ENCODE data around the gene CDKN2B.

The CDKN2B gene

DNA sequence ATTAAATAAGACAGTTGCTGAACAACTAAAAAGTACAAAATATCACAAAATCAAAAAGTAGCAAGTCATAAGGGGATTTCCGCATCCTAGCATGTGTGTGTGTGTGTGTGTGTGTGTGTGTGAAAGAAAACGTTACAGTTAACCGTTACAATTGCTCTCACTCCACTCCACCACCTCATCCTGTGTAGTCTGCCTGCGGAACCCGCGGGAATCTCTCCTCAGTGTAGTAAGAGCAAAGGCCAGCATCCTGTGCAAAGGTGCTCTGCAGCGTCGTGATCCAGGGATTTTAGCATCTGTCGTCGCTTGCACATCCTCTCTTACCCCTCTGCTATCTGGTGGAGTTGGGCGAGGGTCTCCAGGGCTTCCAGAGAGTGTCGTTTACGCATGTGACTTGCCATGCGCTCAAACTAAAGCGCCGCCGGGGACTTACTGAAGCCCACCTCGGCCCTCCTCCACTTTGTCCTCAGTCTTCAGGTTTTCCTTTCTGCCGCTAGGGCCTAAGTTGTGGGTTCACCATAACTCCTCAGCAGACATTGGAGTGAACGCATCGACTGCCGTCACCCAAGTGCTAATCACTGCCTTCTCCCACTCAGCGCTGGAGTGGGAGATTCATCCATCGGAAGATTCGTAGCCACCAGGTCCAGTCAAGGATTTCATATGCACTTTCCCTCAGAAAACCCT lies 3.9 kb downstream of the CDKN2B start:
- Histone ChIP-seq H3K27ac (ENCODE audit: insufficient read depth in 1 of 2, low read depth in 1 of 2, low read length in 2 of 2, poor library complexity in 1 of 2, severe bottlenecking in 2 of 2) (no peak overlapping the region), H3K4me1 (ENCODE audit: control extremely low read depth in 1 of 4, control insufficient read depth in 4 of 4, insufficient read depth in 4 of 4, low read length in 3 of 4) (peaks cover 0 to 21% (median 14%) of the 10 kb centered on the region in 4 experiments), H3K4me3 (ENCODE audit: control insufficient read depth in 1 of 7, extremely low read depth in 1 of 7, insufficient read depth in 4 of 7, low read depth in 2 of 7, low read length in 6 of 7) (no peak overlapping the region), H3K27me3 (replicated peaks in 2 of 5; ENCODE audit: control insufficient read depth in 4 of 5, insufficient read depth in 5 of 5, low read length in 4 of 5) (peaks cover 21 to 96% (median 61%) of the 10 kb centered on the region in 5 experiments), H3K36me3 (ENCODE audit: control insufficient read depth in 4 of 4, insufficient read depth in 4 of 4, low read length in 3 of 4) (no peaks in the 10 kb centered on the region), H3K9me3 (ENCODE audit: control extremely low read depth in 1 of 5, control insufficient read depth in 4 of 5, insufficient read depth in 2 of 5, low read depth in 1 of 5, low read length in 4 of 5) (no peaks in the 10 kb centered on the region)
- CTCF ChIA-PET, result interaction anchor here (0.7 kb wide), 1 partner anchor 189 kb away, joined by 3 read pairs; no protein-coding TSS in a partner anchor
- 1% methylated on average over 20 of the region's 25 CpGs for WGBS (ENCODE audit: insufficient coverage)
- DNase-seq, result peak in 2 of 3 donors; percentile 66 to 69
- POLR2A ChIA-PET, result no interaction called here

DNA sequence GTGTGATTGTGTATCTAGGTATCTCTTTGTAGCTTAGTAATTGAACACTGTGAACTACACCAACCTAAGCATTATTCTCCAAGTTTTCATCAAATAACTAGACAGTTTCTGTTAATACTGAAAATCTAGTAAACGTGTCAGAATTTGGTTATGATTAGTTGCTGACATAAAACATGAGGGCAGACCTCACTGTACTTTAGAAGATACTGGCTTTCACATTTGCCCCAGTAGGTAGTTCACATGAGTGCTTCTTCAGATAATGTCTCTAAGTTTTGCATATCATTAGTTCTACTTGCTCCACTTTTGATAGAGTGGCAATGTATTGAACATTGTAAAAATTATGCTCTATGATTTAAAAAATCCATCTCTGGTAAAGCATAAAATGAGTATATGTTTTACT lies 7.1 kb downstream of the CDKN2B start:
- H3K4me1 ChIP-seq (ENCODE audit: control extremely low read depth in 1 of 4, control insufficient read depth in 4 of 4, insufficient read depth in 4 of 4, low read length in 3 of 4), result peaks cover 0 to 11% (median 3%) of the 10 kb centered on the region in 4 experiments
- H3K4me3 ChIP-seq (ENCODE audit: control insufficient read depth in 1 of 7, extremely low read depth in 1 of 7, insufficient read depth in 4 of 7, low read depth in 2 of 7, low read length in 6 of 7), result no peak overlapping the region
- no peak for DNase-seq
- H3K27me3 ChIP-seq (replicated peaks in 2 of 5; ENCODE audit: control insufficient read depth in 4 of 5, insufficient read depth in 5 of 5, low read length in 4 of 5), result peaks cover 21 to 95% (median 63%) of the 10 kb centered on the region in 5 experiments
- WGBS (ENCODE audit: insufficient coverage), result 20% methylated on average over 1 of the region's 1 CpG
- CTCF ChIA-PET, result interaction anchor here (1.2 kb wide), 1 partner anchor 188 kb away, joined by 3 read pairs; no protein-coding TSS in a partner anchor
- POLR2A ChIA-PET, result no interaction called here
- no peaks in the 10 kb centered on the region for H3K9me3 ChIP-seq (ENCODE audit: control extremely low read depth in 1 of 5, control insufficient read depth in 4 of 5, insufficient read depth in 2 of 5, low read depth in 1 of 5, low read length in 4 of 5)
- H3K36me3 ChIP-seq (ENCODE audit: control insufficient read depth in 4 of 4, insufficient read depth in 4 of 4, low read length in 3 of 4), result no peaks in the 10 kb centered on the region
- H3K27ac ChIP-seq (ENCODE audit: insufficient read depth in 1 of 2, low read depth in 1 of 2, low read length in 2 of 2, poor library complexity in 1 of 2, severe bottlenecking in 2 of 2), result no peak overlapping the region

DNA sequence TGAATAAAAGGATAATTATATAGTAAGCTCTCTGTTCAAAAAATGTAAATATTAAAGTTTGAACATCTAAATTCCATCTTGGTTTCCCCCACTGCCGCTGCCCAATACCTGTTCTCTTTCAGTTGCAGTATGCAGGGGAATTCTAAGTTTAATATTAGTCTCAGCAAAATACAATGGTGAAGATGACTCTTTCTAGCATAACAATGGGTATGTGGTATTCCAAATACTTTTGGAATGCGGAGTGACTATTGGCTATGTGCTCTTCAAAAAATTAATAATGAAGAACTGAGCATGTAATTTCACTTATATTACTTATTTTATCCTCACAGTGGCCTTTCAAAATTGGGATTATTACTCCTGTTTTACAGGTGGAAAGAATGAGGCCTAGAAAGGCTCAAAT lies 11.1 kb downstream of the CDKN2B start:
- ChIA-PET POLR2A (no interaction called here), CTCF (interaction anchor here (1.3 to 2.9 kb wide), 2 partner anchors 10 to 13 kb away, joined by 3 to 15 read pairs; partner anchors contain the start of gene CDKN2B)
- no CpG with 5 or more reads among the region's 2 CpGs for WGBS (ENCODE audit: insufficient coverage)

DNA sequence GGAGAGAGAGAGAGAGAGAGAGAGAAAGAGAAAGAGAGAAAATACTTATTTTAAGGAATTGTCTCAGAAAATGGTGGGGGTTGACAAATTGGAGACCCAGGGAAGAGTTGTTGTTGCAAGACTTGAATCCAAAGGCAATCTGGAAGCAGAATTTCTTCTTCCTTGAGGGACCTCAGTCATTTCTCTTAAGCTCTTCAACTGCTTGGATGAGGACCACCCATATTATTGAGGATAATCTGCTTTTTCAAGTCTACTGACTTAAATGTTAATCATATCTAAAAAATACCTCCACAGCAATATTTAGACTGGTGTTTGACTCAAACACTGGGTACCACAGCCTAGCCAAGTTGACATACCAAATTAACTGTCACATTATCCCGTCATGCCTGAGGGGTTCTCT lies 11.6 kb downstream of the CDKN2B start:
- DNase-seq, result no peak
- POLR2A ChIA-PET, result no interaction called here
- CTCF ChIA-PET, result interaction anchor here (1.3 to 2.9 kb wide), 2 partner anchors 11 to 14 kb away, joined by 3 to 15 read pairs; partner anchors contain the start of gene CDKN2B

More for the DNA sequence above, 11.1 kb downstream of the CDKN2B start:
- Histone ChIP-seq H3K36me3 (ENCODE audit: control insufficient read depth in 4 of 4, insufficient read depth in 4 of 4, low read length in 3 of 4) (no peaks in the 10 kb centered on the region), H3K9me3 (ENCODE audit: control extremely low read depth in 1 of 5, control insufficient read depth in 4 of 5, insufficient read depth in 2 of 5, low read depth in 1 of 5, low read length in 4 of 5) (no peaks in the 10 kb centered on the region), H3K4me1 (ENCODE audit: control extremely low read depth in 1 of 4, control insufficient read depth in 4 of 4, insufficient read depth in 4 of 4, low read length in 3 of 4) (peaks cover 0 to 20% (median 19%) of the 10 kb centered on the region in 4 experiments), H3K27me3 (replicated peaks in 2 of 5; ENCODE audit: control insufficient read depth in 4 of 5, insufficient read depth in 5 of 5, low read length in 4 of 5) (peaks cover 19 to 88% (median 62%) of the 10 kb centered on the region in 5 experiments), H3K27ac (ENCODE audit: insufficient read depth in 1 of 2, low read depth in 1 of 2, low read length in 2 of 2, poor library complexity in 1 of 2, severe bottlenecking in 2 of 2) (no peak overlapping the region), H3K4me3 (ENCODE audit: control insufficient read depth in 1 of 7, extremely low read depth in 1 of 7, insufficient read depth in 4 of 7, low read depth in 2 of 7, low read length in 6 of 7) (no peak overlapping the region)
- DNase-seq, result no peak

DNA sequence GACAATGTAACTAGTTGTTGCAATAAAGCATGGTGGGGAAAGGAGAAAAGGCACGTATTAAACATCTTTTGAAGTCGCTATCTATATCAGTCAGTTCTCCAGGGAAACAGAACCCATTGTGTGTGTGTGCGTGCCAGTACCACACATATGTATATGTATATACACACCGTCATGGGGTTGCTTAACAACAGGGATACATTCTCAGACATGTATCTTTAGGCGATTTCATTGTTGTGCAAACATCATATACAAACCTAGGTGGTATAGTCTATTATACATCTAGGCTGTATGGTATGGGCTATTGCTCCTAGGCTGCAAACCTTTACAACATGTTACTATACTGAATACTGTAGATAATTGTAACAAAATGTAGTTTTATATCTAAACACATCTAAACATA lies 12.2 kb downstream of the CDKN2B start:
- ChIA-PET POLR2A (no interaction called here), CTCF (interaction anchor here (1.3 to 2.9 kb wide), 2 partner anchors 11 to 14 kb away, joined by 3 to 15 read pairs; partner anchors contain the start of gene CDKN2B)
- no peak overlapping the region for H3K4me3 ChIP-seq (ENCODE audit: control insufficient read depth in 1 of 7, extremely low read depth in 1 of 7, insufficient read depth in 4 of 7, low read depth in 2 of 7, low read length in 6 of 7)
- no peak overlapping the region for H3K27ac ChIP-seq (ENCODE audit: insufficient read depth in 1 of 2, low read depth in 1 of 2, low read length in 2 of 2, poor library complexity in 1 of 2, severe bottlenecking in 2 of 2)
- no peaks in the 10 kb centered on the region for H3K36me3 ChIP-seq (ENCODE audit: control insufficient read depth in 4 of 4, insufficient read depth in 4 of 4, low read length in 3 of 4)
- H3K9me3 ChIP-seq (ENCODE audit: control extremely low read depth in 1 of 5, control insufficient read depth in 4 of 5, insufficient read depth in 2 of 5, low read depth in 1 of 5, low read length in 4 of 5), result no peaks in the 10 kb centered on the region
- no peak for DNase-seq
- peaks cover 23 to 86% (median 56%) of the 10 kb centered on the region in 5 experiments for H3K27me3 ChIP-seq (replicated peaks in 2 of 5; ENCODE audit: control insufficient read depth in 4 of 5, insufficient read depth in 5 of 5, low read length in 4 of 5)
- peaks cover 0 to 20% (median 19%) of the 10 kb centered on the region in 4 experiments for H3K4me1 ChIP-seq (ENCODE audit: control extremely low read depth in 1 of 4, control insufficient read depth in 4 of 4, insufficient read depth in 4 of 4, low read length in 3 of 4)
- no CpG with 5 or more reads among the region's 5 CpGs for WGBS (ENCODE audit: insufficient coverage)

More for the DNA sequence above, 11.6 kb downstream of the CDKN2B start:
- Histone ChIP-seq H3K27ac (ENCODE audit: insufficient read depth in 1 of 2, low read depth in 1 of 2, low read length in 2 of 2, poor library complexity in 1 of 2, severe bottlenecking in 2 of 2) (no peak overlapping the region), H3K36me3 (ENCODE audit: control insufficient read depth in 4 of 4, insufficient read depth in 4 of 4, low read length in 3 of 4) (no peaks in the 10 kb centered on the region), H3K27me3 (replicated peaks in 2 of 5; ENCODE audit: control insufficient read depth in 4 of 5, insufficient read depth in 5 of 5, low read length in 4 of 5) (peaks cover 20 to 88% (median 59%) of the 10 kb centered on the region in 5 experiments), H3K9me3 (ENCODE audit: control extremely low read depth in 1 of 5, control insufficient read depth in 4 of 5, insufficient read depth in 2 of 5, low read depth in 1 of 5, low read length in 4 of 5) (no peaks in the 10 kb centered on the region), H3K4me3 (ENCODE audit: control insufficient read depth in 1 of 7, extremely low read depth in 1 of 7, insufficient read depth in 4 of 7, low read depth in 2 of 7, low read length in 6 of 7) (no peak overlapping the region), H3K4me1 (ENCODE audit: control extremely low read depth in 1 of 4, control insufficient read depth in 4 of 4, insufficient read depth in 4 of 4, low read length in 3 of 4) (peaks cover 0 to 20% (median 19%) of the 10 kb centered on the region in 4 experiments)
- WGBS (ENCODE audit: insufficient coverage), result 80% methylated on average over 1 of the region's 1 CpG

DNA sequence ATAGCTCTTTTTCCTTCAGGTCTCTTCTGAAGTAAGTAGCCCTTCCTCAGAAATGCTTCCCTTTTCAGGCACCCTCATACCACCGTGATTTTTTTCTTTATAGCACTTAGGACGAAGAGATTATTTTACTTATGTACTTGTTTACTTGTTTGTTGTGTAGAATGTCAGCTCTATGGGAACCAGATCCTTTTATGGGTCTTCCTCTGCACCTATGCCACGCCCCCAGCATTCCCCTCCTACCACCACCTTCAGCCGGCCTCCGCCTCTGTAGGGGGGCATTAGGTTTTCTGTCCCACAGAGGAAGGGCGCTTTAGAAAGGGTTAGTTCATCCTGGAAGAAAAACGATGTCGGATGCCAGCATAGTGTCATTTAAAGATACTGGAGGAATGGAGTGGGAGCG lies 12.7 kb downstream of the CDKN2B start:
- no peaks in the 10 kb centered on the region for H3K36me3 ChIP-seq (ENCODE audit: control insufficient read depth in 4 of 4, insufficient read depth in 4 of 4, low read length in 3 of 4)
- H3K4me1 ChIP-seq (ENCODE audit: control extremely low read depth in 1 of 4, control insufficient read depth in 4 of 4, insufficient read depth in 4 of 4, low read length in 3 of 4), result peaks cover 0 to 20% (median 19%) of the 10 kb centered on the region in 4 experiments
- no peaks in the 10 kb centered on the region for H3K9me3 ChIP-seq (ENCODE audit: control extremely low read depth in 1 of 5, control insufficient read depth in 4 of 5, insufficient read depth in 2 of 5, low read depth in 1 of 5, low read length in 4 of 5)
- no peak overlapping the region for H3K4me3 ChIP-seq (ENCODE audit: control insufficient read depth in 1 of 7, extremely low read depth in 1 of 7, insufficient read depth in 4 of 7, low read depth in 2 of 7, low read length in 6 of 7)
- DNase-seq, result no peak
- H3K27me3 ChIP-seq (replicated peaks in 2 of 5; ENCODE audit: control insufficient read depth in 4 of 5, insufficient read depth in 5 of 5, low read length in 4 of 5), result peaks cover 26 to 86% (median 58%) of the 10 kb centered on the region in 5 experiments
- ChIA-PET CTCF (interaction anchor here (2.9 kb wide), 1 partner anchor 12 kb away, joined by 15 read pairs; the partner anchor contains the start of gene CDKN2B), POLR2A (no interaction called here)
- 6% methylated on average over 3 of the region's 9 CpGs for WGBS (ENCODE audit: insufficient coverage)
- H3K27ac ChIP-seq (ENCODE audit: insufficient read depth in 1 of 2, low read depth in 1 of 2, low read length in 2 of 2, poor library complexity in 1 of 2, severe bottlenecking in 2 of 2), result no peak overlapping the region
